Activated CD8-positive, alpha-beta memory T cell treated with anti-CD3 and anti-CD28 coated beads for 1 hour (primary cell): Measurements from ENCODE around the gene TSEN2.
"Not testable (repeated sequence)": the region's sequence is repeated elsewhere in the genome, so short reads cannot be mapped to it uniquely, and the experiment has no call there.

Experiments used
- DNase-seq, 2 donors: peaks; one replicate each; pipeline ENCODE4 v3.0.0-alpha.2; 2020; ENCODE audit warnings: low read depth in 1 of 2; ENCODE audit errors: extremely low read depth in 1 of 2

The TSEN2 gene

DNA sequence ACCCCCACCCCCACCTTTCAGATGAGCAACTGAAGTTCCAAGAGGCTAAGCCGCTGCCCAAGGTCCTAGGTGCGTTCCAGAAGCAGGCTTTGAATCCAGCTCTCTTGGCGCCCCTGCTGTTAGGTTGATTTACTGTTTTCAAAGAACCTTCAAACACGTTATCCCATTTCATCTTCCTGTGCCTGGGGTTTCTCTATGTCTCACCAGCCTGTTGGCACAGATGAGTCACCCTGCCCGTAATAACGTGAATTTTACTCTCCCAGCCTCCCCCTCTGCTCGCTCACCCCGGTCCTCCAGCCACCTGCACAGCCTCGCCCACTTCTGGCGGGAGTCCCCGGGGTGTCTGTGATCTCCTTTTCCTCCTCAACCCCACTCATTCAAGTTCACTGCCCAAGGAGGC lies 13.0 kb upstream of the TSEN2 start:
- DNase-seq = peak in 1 of 2 donors; percentile 3

GRCh38 chr3:12472000-12472610 lies 12.2 kb upstream of the TSEN2 start:
- DNase-seq = no peak

GRCh38 chr3:12472796-12473195 lies 11.5 kb upstream of the TSEN2 start:
- DNase-seq = no peak

- DNase-seq = no peak
Observed at GRCh38 chr3:12473511-12473910, 10.8 kb upstream of the TSEN2 start.

- DNase-seq = no peak
Observed at GRCh38 chr3:12476238-12476897, 7.9 kb upstream of the TSEN2 start.

- no peak for DNase-seq
Observed at GRCh38 chr3:12477256-12477655, 7.0 kb upstream of the TSEN2 start.

- no peak for DNase-seq
Observed at GRCh38 chr3:12478326-12478725, 6.0 kb upstream of the TSEN2 start.

DNA sequence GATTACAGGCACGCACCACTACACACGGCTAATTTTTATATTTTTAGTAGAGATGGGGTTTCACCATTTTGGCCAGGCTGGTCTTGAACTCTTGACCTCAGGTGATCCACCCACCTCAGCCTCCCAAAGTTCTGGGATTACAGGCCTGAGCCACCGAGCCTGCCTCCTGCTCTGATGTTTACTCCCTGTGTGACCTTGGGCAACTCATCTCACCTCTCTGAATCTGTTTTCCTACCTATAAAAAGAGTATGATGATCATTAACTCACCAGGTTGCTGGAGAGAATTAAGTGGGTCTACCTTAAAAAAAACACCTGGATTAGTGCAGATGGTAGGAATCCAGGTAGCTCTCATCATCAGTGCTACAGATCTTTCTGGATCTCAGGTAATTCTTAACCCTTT lies 5.1 kb upstream of the TSEN2 start:
- DNase-seq = not testable (repeated sequence)

GRCh38 chr3:12479919-12480427 lies 4.3 kb upstream of the TSEN2 start:
- DNase-seq = no peak

GRCh38 chr3:12483410-12483809 lies 870 bp upstream of the TSEN2 start:
- no peak for DNase-seq

GRCh38 chr3:12483872-12484197 lies 445 bp upstream of the TSEN2 start:
- DNase-seq = no peak

DNA sequence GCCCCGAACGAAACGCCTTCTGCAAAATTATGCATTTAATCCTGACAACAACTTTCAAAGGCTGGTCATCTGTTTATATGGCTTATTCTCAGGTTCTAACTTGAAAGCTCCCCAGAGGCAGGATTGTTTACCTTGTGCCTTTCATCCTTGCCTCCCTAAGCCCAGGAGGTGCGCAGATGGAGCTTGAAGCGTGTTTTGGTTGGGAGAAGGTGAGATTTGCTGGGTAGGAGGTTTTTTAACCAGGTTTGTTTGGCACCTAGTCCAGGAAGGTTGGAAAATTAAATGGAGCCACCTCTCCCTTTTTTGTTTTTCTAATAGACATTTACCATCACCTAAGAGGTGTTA lies 675 bp downstream of the TSEN2 start:
- no peak for DNase-seq

- no peak for DNase-seq
Observed at GRCh38 chr3:12486001-12486400, 1.7 kb downstream of the TSEN2 start.

GRCh38 chr3:12486916-12487315 lies 2.6 kb downstream of the TSEN2 start:
- DNase-seq = no peak

- DNase-seq = no peak
Observed at GRCh38 chr3:12487336-12487735, 3.1 kb downstream of the TSEN2 start.

DNA sequence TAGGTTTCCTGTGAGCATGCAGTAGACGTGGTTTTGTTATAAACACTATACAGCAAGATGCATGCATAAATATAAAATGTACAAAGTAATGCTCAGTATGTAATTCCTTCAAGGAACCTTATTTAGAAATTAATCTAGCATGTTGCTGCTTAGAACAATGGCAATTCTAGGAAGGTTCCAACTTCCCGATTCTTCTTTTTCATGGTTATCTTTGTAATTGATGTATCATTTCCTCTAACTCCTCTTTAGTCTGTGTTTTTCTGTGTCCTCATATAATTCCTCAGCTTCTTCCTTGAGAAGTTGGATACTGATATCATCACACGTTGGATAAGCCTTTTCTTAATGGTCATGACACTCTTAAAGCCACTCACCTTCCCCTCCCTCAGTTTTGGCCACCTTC lies 3.5 kb downstream of the TSEN2 start:
- no peak for DNase-seq

GRCh38 chr3:12489368-12489767 lies 5.1 kb downstream of the TSEN2 start:
- no peak for DNase-seq

DNA sequence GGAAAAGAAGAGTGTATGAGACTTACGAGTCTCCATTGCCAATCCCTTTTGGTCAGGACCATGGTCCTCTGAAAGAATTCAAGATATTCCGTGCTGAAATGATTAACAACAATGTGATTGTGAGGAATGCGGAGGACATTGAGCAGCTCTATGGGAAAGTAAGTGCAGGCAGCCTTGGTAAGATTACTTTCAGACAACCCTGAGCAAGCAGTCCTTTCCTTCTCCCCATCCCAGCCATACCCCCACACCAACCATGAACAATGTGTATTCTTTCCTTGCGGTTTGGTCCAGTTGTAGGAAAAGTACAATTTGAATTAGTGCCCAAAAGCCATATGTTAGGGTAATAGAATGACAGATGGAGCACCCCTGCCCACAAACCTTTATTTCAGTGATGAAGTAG lies 5.6 kb downstream of the TSEN2 start:
- no peak for DNase-seq

- no peak for DNase-seq
Observed at GRCh38 chr3:12490547-12490946, 6.3 kb downstream of the TSEN2 start.

GRCh38 chr3:12495749-12496452 lies 11.6 kb downstream of the TSEN2 start:
- DNase-seq = no peak

DNA sequence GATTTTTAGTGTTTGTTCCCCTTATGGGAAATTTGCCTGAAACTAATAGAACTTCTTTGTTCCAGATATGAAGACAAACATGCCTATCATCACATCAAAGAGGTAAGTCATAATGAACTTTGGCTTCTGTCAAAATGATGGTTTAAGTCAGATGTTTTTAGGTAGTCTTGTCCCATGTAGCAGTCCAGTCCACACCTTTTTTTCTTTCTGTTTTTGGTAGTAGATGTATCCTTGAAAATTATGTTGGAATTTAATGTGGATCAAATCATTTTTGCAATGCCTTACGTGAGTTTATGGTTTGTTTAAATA lies 12.1 kb downstream of the TSEN2 start:
- DNase-seq = no peak

GRCh38 chr3:12499474-12499873 lies 15.2 kb downstream of the TSEN2 start:
- DNase-seq = no peak
